OCI-LY7 (cell line): ENCODE measurements around the gene EDAR. TPM values are rescaled to one million over a fixed set of nuclear protein-coding genes. Genes with fewer than 3 reads are reported as not detected.

ENCODE experiments used
- BruUV-seq: library from RNA; stranded (reverse); fragments of 400-500 nt; replicated peaks from 2 replicates; lab custom pipeline; 2021; lab: Mats Ljungman, UMichigan
- CTCF ChIA-PET: fragments of 300-600 bp; sonication (Branson Sonifier 250); formaldehyde crosslinking; loops from one replicate; lab custom pipeline; 2022; ENCODE audit warnings: antibody characterized with exemption; ENCODE audit not compliant: unreplicated experiment; lab: Charles Lee
- POLR2A ChIA-PET: fragments of 300-600 bp; sonication (Branson Sonifier 250); formaldehyde crosslinking; loops from one replicate; lab custom pipeline; 2022; ENCODE audit warnings: antibody characterized with exemption; lab: Charles Lee
- DNase-seq: peaks from one replicate; pipeline ENCODE4 v3.0.0-alpha.2; 2015; ENCODE audit warnings: low spot score
- H2AFZ ChIP-seq: fragments of 200-600 bp; sonication (generic), shearing (Covaris generic); 2 replicates; pipeline ENCODE4 v1.6.1; 2014; ENCODE audit warnings: mild to moderate bottlenecking, antibody characterized with exemption, low read length, moderate library complexity
- H3K27ac ChIP-seq: fragments of 200-600 bp; sonication (generic); 2 replicates; pipeline ENCODE4 v1.5.1; 2014; ENCODE audit warnings: mixed run types, low read depth, mild to moderate bottlenecking, moderate library complexity, low read length, inconsistent platforms; ENCODE audit not compliant: poor library complexity, severe bottlenecking
- H3K36me3 ChIP-seq: fragments of 200-600 bp; sonication (generic); 2 replicates; pipeline ENCODE4 v1.6.1; 2014; ENCODE audit warnings: mild to moderate bottlenecking, antibody characterized with exemption, low read length, moderate library complexity, mixed read lengths; ENCODE audit not compliant: insufficient read depth
- H3K4me1 ChIP-seq: fragments of 200-600 bp; sonication (generic); 2 replicates; pipeline ENCODE4 v1.5.1; 2014; ENCODE audit warnings: mild to moderate bottlenecking, low read length; ENCODE audit not compliant: insufficient read depth, poor library complexity, severe bottlenecking
- H3K4me2 ChIP-seq: fragments of 200-600 bp; sonication (generic); 2 replicates; pipeline ENCODE4 v1.6.1; 2014; ENCODE audit warnings: mild to moderate bottlenecking, low read length
- H3K4me3 ChIP-seq: fragments of 200-600 bp; sonication (generic); 2 replicates; pipeline ENCODE4 v1.5.1; 2014; ENCODE audit warnings: mild to moderate bottlenecking, low read depth, low read length; ENCODE audit not compliant: poor library complexity, severe bottlenecking
- H3K79me2 ChIP-seq: fragments of 200-600 bp; sonication (generic); 2 replicates; pipeline ENCODE4 v1.6.1; 2016; ENCODE audit warnings: low read depth, mild to moderate bottlenecking, low read length, moderate library complexity, mixed read lengths; ENCODE audit not compliant: insufficient read depth
- H3K9me2 ChIP-seq: fragments of 200-600 bp; sonication (generic); 2 replicates; pipeline ENCODE4 v1.6.1; 2016; ENCODE audit warnings: mild to moderate bottlenecking, low read length, mixed read lengths; ENCODE audit not compliant: insufficient read depth
- H3K9me3 ChIP-seq: fragments of 200-600 bp; sonication (generic); 2 replicates; pipeline ENCODE4 v1.6.1; 2014; ENCODE audit warnings: mild to moderate bottlenecking, mixed run types, low read length, mixed read lengths
- H4K20me1 ChIP-seq: fragments of 200-600 bp; sonication (generic); 2 replicates; pipeline ENCODE4 v1.6.1; 2014; ENCODE audit warnings: mild to moderate bottlenecking, antibody characterized with exemption, low read length, moderate library complexity, mixed read lengths; ENCODE audit not compliant: insufficient read depth
- EZH2phosphoT487 ChIP-seq: fragments of 200-600 bp; sonication (generic); IDR thresholded peaks from 2 replicates; pipeline ENCODE4 v1.6.1; 2018; ENCODE audit warnings: low read depth, borderline replicate concordance, mild to moderate bottlenecking, mixed run types, antibody characterized with exemption, low read length, moderate library complexity, mixed read lengths
- intact Hi-C: fragments of 100-400 bp; cut with micrococcal nuclease; formaldehyde crosslinking; loops from one replicate; pipeline ENCODE4 v1.10.0; 2022; ENCODE audit not compliant: unreplicated experiment
- total RNA-seq, 2 experiments: library from RNA; depleted of rRNA in 1 of 2; stranded (reverse); fragments of >200 nt in 1 of 2; shearing (Covaris generic) in 1 of 2; gene quantifications; 2 replicates each; pipeline ENCODE4 v1.2.3, GENCODE V29; 2014 to 2022
- TF ChIP-seq, protein P1 (sequence below): fragments of 200-600 bp; sonication (generic); conservative IDR thresholded peaks from 2 replicates; pipeline ENCODE4 v1.5.1; 2014; ENCODE audit warnings: mild to moderate bottlenecking, antibody characterized with exemption, low read length, moderate library complexity, mixed read lengths

The EDAR gene
- total RNA-seq, 2 experiments from 2014 or later: not detected

DNA sequence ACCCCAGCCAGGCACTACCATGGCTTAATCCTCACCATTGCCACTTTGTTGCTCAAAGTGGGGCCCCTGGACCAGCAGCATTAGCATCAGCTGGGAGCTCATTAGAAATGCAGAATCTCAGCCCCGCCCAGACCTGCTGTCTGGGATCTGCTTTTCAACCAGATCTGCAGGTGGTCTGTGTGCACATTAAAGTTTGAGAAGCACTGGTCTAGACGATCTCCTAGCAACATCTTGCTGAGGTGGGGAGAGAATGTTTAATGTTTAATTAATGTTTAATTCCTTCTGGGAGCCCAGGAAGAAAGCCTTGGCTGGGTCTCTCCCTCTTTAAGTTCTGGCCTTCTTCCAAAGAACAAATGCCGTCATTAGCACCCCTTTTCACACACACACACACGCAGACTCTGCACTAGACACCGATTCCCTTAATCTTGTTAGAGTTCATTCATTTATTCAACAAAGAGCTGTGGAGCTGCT, 53.7 kb downstream of the EDAR start:
- no peaks in the 10 kb centered on the region for H3K9me2 ChIP-seq
- no peak overlapping the region for H3K27ac ChIP-seq
- H3K36me3 ChIP-seq: no peaks in the 10 kb centered on the region
- H2AFZ ChIP-seq: no peak overlapping the region
- no TSS peak for BruUV-seq
- H3K9me3 ChIP-seq: no peaks in the 10 kb centered on the region
- POLR2A ChIA-PET: no interaction called here
- H4K20me1 ChIP-seq: no peaks in the 10 kb centered on the region
- H3K4me1 ChIP-seq: no peaks in the 10 kb centered on the region
- H3K4me3 ChIP-seq: no peak overlapping the region
- TF ChIP-seq, protein P1, sequence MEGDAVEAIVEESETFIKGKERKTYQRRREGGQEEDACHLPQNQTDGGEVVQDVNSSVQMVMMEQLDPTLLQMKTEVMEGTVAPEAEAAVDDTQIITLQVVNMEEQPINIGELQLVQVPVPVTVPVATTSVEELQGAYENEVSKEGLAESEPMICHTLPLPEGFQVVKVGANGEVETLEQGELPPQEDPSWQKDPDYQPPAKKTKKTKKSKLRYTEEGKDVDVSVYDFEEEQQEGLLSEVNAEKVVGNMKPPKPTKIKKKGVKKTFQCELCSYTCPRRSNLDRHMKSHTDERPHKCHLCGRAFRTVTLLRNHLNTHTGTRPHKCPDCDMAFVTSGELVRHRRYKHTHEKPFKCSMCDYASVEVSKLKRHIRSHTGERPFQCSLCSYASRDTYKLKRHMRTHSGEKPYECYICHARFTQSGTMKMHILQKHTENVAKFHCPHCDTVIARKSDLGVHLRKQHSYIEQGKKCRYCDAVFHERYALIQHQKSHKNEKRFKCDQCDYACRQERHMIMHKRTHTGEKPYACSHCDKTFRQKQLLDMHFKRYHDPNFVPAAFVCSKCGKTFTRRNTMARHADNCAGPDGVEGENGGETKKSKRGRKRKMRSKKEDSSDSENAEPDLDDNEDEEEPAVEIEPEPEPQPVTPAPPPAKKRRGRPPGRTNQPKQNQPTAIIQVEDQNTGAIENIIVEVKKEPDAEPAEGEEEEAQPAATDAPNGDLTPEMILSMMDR: no peak
- no peak for TF ChIP-seq EZH2phosphoT487
- H3K4me2 ChIP-seq: no peak overlapping the region
- no peaks in the 10 kb centered on the region for H3K79me2 ChIP-seq
- intact Hi-C loops: no loop called here
- CTCF ChIA-PET: no interaction called here
- DNase-seq: no peak

DNA sequence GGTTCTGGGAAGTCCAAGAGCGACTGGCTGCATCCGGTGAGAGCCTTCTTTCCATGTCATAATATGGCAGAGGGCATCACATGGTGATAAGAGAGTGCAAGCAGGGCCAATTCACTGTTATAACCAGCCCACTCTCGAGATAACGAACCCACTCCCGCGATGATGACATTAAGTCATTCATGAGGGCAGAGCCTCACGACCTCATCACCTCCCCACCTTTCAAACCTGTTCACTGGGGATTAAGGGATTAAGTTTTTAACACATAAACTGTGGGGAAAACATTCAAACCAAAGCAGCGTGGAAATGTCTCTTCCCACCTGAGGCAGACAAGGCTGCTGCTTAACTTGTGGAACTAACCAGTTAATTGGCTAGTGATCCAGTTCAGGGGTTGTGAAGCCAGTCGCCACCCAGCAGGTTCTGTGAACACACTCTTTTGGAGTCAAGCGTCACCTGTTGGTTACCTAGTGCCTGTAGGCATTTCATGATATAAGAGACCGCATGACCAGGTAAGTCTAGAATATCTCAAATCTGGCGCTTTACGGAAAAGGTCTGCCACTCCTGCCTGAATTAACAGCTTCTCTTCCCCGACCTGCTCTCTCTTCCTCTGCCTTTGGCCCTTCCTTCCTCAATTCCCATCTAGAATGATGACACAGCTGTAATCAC, 54.3 kb downstream of the EDAR start:
- H2AFZ ChIP-seq: no peak overlapping the region
- H4K20me1 ChIP-seq: no peaks in the 10 kb centered on the region
- H3K27ac ChIP-seq: no peak overlapping the region
- no peaks in the 10 kb centered on the region for H3K9me2 ChIP-seq
- H3K36me3 ChIP-seq: no peaks in the 10 kb centered on the region
- no peaks in the 10 kb centered on the region for H3K79me2 ChIP-seq
- H3K4me1 ChIP-seq: no peaks in the 10 kb centered on the region
- no peak for DNase-seq
- no TSS peak for BruUV-seq
- ChIA-PET POLR2A (no interaction called here), CTCF (no interaction called here)
- H3K4me3 ChIP-seq: no peak overlapping the region
- H3K4me2 ChIP-seq: no peak overlapping the region
- intact Hi-C loops: no loop called here
- no peak for TF ChIP-seq EZH2phosphoT487
- TF ChIP-seq, protein P1: no peak
- H3K9me3 ChIP-seq: no peaks in the 10 kb centered on the region

DNA sequence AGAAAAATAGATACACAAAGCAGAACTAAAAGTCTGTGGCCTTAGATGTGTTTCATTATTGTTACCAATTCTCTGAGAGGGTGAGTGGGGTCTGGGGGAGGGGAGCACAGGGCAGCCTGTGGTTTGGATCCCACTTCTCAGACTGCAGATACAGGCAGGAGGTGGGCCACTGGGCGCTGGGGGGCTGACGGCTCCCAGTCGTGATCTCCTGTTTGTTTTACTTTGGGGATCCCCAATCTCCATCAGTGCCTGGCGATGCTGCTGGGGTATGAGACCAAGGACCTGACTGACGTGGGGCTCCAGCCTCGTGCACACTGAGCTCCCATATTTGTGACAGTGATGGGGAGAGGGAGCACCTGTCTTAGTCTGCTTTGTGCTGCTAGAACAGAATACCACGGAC, 54.9 kb downstream of the EDAR start:
- TF ChIP-seq, protein P1: no peak
- TF ChIP-seq EZH2phosphoT487: no peak
- H3K9me3 ChIP-seq: no peaks in the 10 kb centered on the region
- DNase-seq: no peak
- no peak overlapping the region for H3K27ac ChIP-seq
- H3K4me2 ChIP-seq: no peak overlapping the region
- H2AFZ ChIP-seq: no peak overlapping the region
- H3K9me2 ChIP-seq: no peaks in the 10 kb centered on the region
- no peaks in the 10 kb centered on the region for H3K79me2 ChIP-seq
- no peaks in the 10 kb centered on the region for H4K20me1 ChIP-seq
- BruUV-seq: no TSS peak
- POLR2A ChIA-PET: no interaction called here
- H3K4me1 ChIP-seq: no peaks in the 10 kb centered on the region
- intact Hi-C loops: no loop called here
- CTCF ChIA-PET: no interaction called here
- no peak overlapping the region for H3K4me3 ChIP-seq
- H3K36me3 ChIP-seq: no peaks in the 10 kb centered on the region
